ENCODE data around the gene GNB1. TPM values are rescaled to one million over a fixed set of nuclear protein-coding genes. Genes with fewer than 3 reads are reported as not detected.

The GNB1 gene
- total RNA-seq, 1 donor from 2014 or later, result 327 TPM

DNA sequence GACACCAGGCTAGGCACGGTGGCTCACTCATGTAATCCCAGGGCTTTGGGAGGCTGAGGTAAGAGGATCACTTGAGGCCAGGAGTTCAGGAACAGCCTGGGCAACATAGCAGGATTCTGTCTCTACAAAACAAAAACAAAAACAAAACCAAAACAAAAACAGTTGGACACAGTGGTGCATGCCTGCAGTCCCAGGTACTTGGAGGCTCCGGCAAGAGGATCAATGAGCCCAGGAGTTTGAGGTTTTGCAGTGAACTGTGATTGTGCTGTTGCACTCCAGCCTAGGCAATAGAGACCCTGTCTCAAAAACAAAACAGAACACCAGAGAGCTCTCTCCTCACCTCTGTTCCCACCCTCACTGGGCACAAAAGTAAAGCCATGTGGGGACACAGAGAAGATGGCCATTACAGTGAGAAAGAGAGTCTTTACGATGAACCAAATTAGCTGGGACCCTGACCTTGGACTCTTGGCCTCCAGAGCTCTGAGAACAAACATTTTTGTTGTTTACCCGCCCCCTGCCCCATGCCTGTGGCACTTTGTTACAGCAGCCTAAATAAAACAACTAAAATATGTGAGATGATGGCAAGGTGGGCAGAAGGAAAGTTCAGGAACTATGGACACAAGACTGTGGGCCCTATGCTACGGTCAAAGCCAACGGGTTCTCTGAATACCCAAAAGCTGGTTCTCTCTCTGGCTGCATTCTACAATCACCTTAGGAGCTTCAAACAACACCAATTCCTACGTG, 122.5 kb downstream of the GNB1 start:
- peaks cover 13% of the 10 kb centered on the region for H3K9me3 Mint-ChIP-seq (ENCODE audit: low read depth)
- no peaks in the 10 kb centered on the region for H3K4me1 Mint-ChIP-seq (ENCODE audit: low read depth)
- TF ChIP-seq CTCF (IDR thresholded peaks at IDR 0.05; ENCODE audit: unreplicated experiment), result no peak
- no peak for DNase-seq (ENCODE audit: low spot score, unreplicated experiment)
- H3K4me3 Mint-ChIP-seq (ENCODE audit: low read depth), result no peak overlapping the region
- H3K36me3 Mint-ChIP-seq (ENCODE audit: insufficient read depth), result peaks cover 30% of the 10 kb centered on the region
- peak overlapping the region; percentile 71 for H3K27ac Mint-ChIP-seq
- H3K27me3 Mint-ChIP-seq, result no peaks in the 10 kb centered on the region

DNA sequence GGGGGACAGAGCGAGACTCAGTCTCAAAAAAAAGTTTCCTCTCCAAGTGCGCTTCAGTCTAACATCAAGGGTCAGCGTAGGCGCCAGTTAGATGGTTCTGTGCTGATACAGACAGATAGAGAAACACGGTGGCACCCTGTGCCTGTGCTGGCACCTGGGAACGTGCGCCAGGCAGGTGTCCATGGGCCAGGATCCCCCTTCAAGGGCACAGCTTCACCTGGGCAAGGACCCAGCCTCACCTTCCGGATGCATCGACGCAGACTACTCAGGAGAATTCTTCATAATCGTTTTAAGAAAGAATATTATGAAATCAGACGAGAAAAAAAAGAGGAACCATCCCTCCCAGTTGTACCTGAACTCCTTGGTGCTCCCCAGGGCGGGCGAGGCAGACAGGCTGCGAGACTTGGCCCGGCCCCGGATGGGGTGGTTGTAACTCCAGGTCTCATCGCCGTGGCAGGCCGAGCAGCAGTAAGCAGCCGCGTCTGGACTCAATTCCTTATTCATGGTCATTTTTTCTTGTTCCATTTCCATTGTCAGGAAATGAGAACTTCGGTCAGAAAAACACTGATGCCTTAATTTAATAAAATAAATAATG, 125.9 kb downstream of the GNB1 start:
- Mint-ChIP-seq H3K27me3 (no peaks in the 10 kb centered on the region), H3K9me3 (ENCODE audit: low read depth) (peaks cover 4% of the 10 kb centered on the region), H3K36me3 (ENCODE audit: insufficient read depth) (peaks cover 18% of the 10 kb centered on the region), H3K4me3 (ENCODE audit: low read depth) (no peak overlapping the region), H3K27ac (no peak overlapping the region), H3K4me1 (ENCODE audit: low read depth) (no peaks in the 10 kb centered on the region)
- no peak for TF ChIP-seq CTCF (IDR thresholded peaks at IDR 0.05; ENCODE audit: unreplicated experiment)
- no peak for DNase-seq (ENCODE audit: low spot score, unreplicated experiment)

- DNase-seq (ENCODE audit: low spot score, unreplicated experiment), result no peak
- H3K27ac Mint-ChIP-seq, result no peak overlapping the region
- TF ChIP-seq CTCF (IDR thresholded peaks at IDR 0.05; ENCODE audit: unreplicated experiment), result no peak
- H3K36me3 Mint-ChIP-seq (ENCODE audit: insufficient read depth), result peaks cover 16% of the 10 kb centered on the region
- H3K27me3 Mint-ChIP-seq, result no peaks in the 10 kb centered on the region
- no peak overlapping the region for H3K4me3 Mint-ChIP-seq (ENCODE audit: low read depth)
- peaks cover 4% of the 10 kb centered on the region for H3K9me3 Mint-ChIP-seq (ENCODE audit: low read depth)
- H3K4me1 Mint-ChIP-seq (ENCODE audit: low read depth), result no peaks in the 10 kb centered on the region
These were observed 126.9 kb downstream of the GNB1 start for GRCh38 chr1:1763657-1764621.

DNA sequence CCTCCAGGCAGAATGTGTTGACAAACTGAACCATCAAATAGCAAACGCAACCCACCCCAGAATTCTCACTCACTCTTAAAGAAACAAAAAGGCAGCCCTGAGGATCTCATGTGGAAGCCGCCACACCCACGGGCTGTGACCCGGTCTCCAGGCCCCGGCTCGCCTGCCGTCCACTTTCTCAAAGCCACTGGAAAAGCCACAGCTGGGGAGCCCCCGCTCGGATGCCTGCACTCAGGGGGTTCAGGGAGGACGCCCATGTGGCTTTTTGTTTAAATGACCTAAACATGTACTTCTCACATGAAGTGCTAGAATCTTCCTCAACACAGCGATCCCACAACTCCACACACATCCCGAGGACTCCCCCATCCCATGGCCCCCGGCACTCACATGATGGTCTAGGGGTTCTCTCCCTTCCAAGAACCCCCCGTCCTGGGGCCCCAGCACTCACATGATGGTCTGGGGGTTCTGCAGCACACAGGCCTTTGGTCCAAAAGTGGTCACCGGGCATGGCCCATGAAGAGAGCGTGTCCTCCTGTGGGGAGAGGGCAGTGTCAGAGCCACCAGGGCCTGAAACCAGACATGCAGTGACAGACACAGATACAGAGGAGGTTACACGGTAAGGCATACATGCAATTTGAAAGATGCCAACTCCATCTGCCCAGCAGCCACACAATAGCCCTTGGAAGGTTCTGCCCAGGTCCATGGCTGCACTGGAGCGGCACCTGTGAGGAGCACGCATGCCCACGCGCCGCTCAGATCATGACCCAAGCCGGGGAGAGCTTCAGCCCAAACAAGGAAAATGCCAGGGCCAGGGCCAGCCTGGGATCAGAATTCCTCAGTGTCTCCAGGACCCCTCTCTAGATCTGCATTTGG, 129.1 kb downstream of the GNB1 start:
- Mint-ChIP-seq H3K4me1 (ENCODE audit: low read depth) (no peaks in the 10 kb centered on the region), H3K36me3 (ENCODE audit: insufficient read depth) (peaks cover 8% of the 10 kb centered on the region), H3K27me3 (no peaks in the 10 kb centered on the region), H3K4me3 (ENCODE audit: low read depth) (no peak overlapping the region), H3K9me3 (ENCODE audit: low read depth) (no peaks in the 10 kb centered on the region), H3K27ac (no peak overlapping the region)
- DNase-seq (ENCODE audit: low spot score, unreplicated experiment), result no peak
- no peak for TF ChIP-seq CTCF (IDR thresholded peaks at IDR 0.05; ENCODE audit: unreplicated experiment)

Data from progenitor cell of endocrine pancreas (in vitro differentiated cells).